HepG2 (cell line): Measurements from ENCODE around the gene PRR36. TPM values are rescaled to one million over a fixed set of nuclear protein-coding genes. Genes with fewer than 3 reads are reported as not detected.

Source experiments
- ELF1 ChIP-seq: sonication (generic); formaldehyde crosslinking; IDR thresholded peaks from 2 replicates; pipeline ENCODE4 v1.4.0; 2020; ENCODE audit warnings: missing genetic modification reagents
- GMEB1 ChIP-seq: sonication (generic); formaldehyde crosslinking; IDR thresholded peaks from 2 replicates; pipeline ENCODE4 v1.5.1; 2020; ENCODE audit warnings: missing genetic modification reagents, mild to moderate bottlenecking, borderline replicate concordance
- IRF2 ChIP-seq: IDR thresholded peaks from 2 replicates; pipeline ENCODE4 v1.6.1; 2018; ENCODE audit warnings: missing genetic modification reagents, missing compliant biosample characterization
- MEF2D ChIP-seq: sonication (generic); formaldehyde crosslinking; IDR thresholded peaks from 2 replicates; pipeline ENCODE4 v1.5.1; 2020; ENCODE audit warnings: mild to moderate bottlenecking, missing genetic modification reagents
- MEIS1 ChIP-seq: sonication (generic); formaldehyde crosslinking; IDR thresholded peaks from 2 replicates; pipeline ENCODE4 v1.9.0; 2021; ENCODE audit warnings: mild to moderate bottlenecking, missing genetic modification reagents, moderate library complexity, borderline replicate concordance
- TRAFD1 ChIP-seq: sonication (generic); formaldehyde crosslinking; IDR thresholded peaks from 2 replicates; pipeline ENCODE4 v1.5.1; 2020; ENCODE audit warnings: missing genetic modification reagents, mild to moderate bottlenecking, borderline replicate concordance
- U2AF1 ChIP-seq: fragments of 200-400 bp; formaldehyde crosslinking; optimal IDR thresholded peaks from 2 replicates; pipeline ENCODE3; 2017; ENCODE audit warnings: mild to moderate bottlenecking, low read depth, low read length
- WIZ ChIP-seq: sonication (generic); formaldehyde crosslinking; IDR thresholded peaks from 2 replicates; pipeline ENCODE4 v1.5.1; 2020; ENCODE audit warnings: mild to moderate bottlenecking, missing genetic modification reagents
- ZBTB44 ChIP-seq: sonication (generic); formaldehyde crosslinking; IDR thresholded peaks from 2 replicates; pipeline ENCODE4 v1.4.0; 2020; ENCODE audit warnings: missing genetic modification reagents
- ZBTB8A ChIP-seq: sonication (generic); formaldehyde crosslinking; IDR thresholded peaks from 2 replicates; pipeline ENCODE4 v1.4.0; 2020; ENCODE audit warnings: mild to moderate bottlenecking, low read depth, missing genetic modification reagents, borderline replicate concordance
- ZMAT5 ChIP-seq: sonication (generic); formaldehyde crosslinking; IDR thresholded peaks from 2 replicates; pipeline ENCODE4 v1.5.0; 2020; ENCODE audit warnings: mild to moderate bottlenecking, low read depth, missing genetic modification reagents, borderline replicate concordance
- ZNF460 ChIP-seq: sonication (generic); formaldehyde crosslinking; IDR thresholded peaks from 2 replicates; pipeline ENCODE4 v1.5.1; 2020; ENCODE audit warnings: missing genetic modification reagents, mild to moderate bottlenecking, borderline replicate concordance
- ZNF501 ChIP-seq: sonication (generic); formaldehyde crosslinking; IDR thresholded peaks from 2 replicates; pipeline ENCODE4 v1.5.1; 2020; ENCODE audit warnings: mild to moderate bottlenecking, moderate library complexity, missing genetic modification reagents
- ZNF768 ChIP-seq: sonication (generic); formaldehyde crosslinking; IDR thresholded peaks from 2 replicates; pipeline ENCODE4 v1.4.0; 2020; ENCODE audit warnings: missing genetic modification reagents
- ZNF773 ChIP-seq: sonication (generic); formaldehyde crosslinking; IDR thresholded peaks from 2 replicates; pipeline ENCODE4 v1.4.0; 2020; ENCODE audit warnings: missing genetic modification reagents, borderline replicate concordance
- ZNF850 ChIP-seq: sonication (generic); formaldehyde crosslinking; conservative IDR thresholded peaks from 2 replicates; pipeline ENCODE4 v1.9.0; 2021; ENCODE audit warnings: mild to moderate bottlenecking, missing genetic modification reagents
- polyA plus RNA-seq, 8 experiments: library from polyadenylated mRNA; depleted of rRNA in 3 of 8; stranded (reverse) in 7 of 8; unstranded in 1 of 8; fragments of >200 nt; fragmentation: Illumina TruSeq in 4 of 8; extraction: Trizol in 4 of 8; gene quantifications; 2 replicates each; pipeline versions ENCODE4 v1.2.1 to v1.2.3, GENCODE V29; 2011 to 2016; ENCODE audit warnings: low read depth in 4 of 8, missing spikeins in 1 of 8, mixed read lengths in 1 of 8; ENCODE audit not compliant: insufficient read depth in 1 of 8
- total RNA-seq, 5 experiments: library from RNA; depleted of rRNA; stranded (reverse); fragments of >200 nt; fragmentation: Illumina TruSeq; extraction: Trizol; gene quantifications; 2 replicates each; pipeline ENCODE4 v1.2.3, GENCODE V29; 2016; ENCODE audit warnings: low read depth in 1 of 5
- TF ChIP-seq, protein P1 (sequence below): sonication (generic); formaldehyde crosslinking; conservative IDR thresholded peaks from 2 replicates; pipeline ENCODE4 v1.8.1; 2023; ENCODE audit warnings: missing genetic modification reagents
- TF ChIP-seq, protein P2 (sequence below): sonication (generic); formaldehyde crosslinking; IDR thresholded peaks from 2 replicates; pipeline ENCODE4 v1.8.1; 2022; ENCODE audit warnings: low read depth, mild to moderate bottlenecking, missing genetic modification reagents

The PRR36 gene
- total and polyA plus RNA-seq, 2 of the 13 experiments (the other 11 are each of a cell fraction or from before 2014, with no cell fraction given) = 0.07 to 0.17 TPM

- TF ChIP-seq ZNF773 = 0 out of 2 replicates have a peak, but pooled peaks have one; percentile 81
- TF ChIP-seq ZNF501 (CRISPR knock-in tag) = peak; percentile 95
- peak; percentile 32; the same call in 1 of the 2 replicates for TF ChIP-seq ZNF768 (CRISPR knock-in tag)
- no peak for TF ChIP-seq ZNF850
- peak; percentile 12; the same call in 1 of the 2 replicates for TF ChIP-seq ZNF460 (CRISPR knock-in tag)
- peak; percentile 87 for TF ChIP-seq GMEB1 (CRISPR knock-in tag)
- peak; percentile 77 for TF ChIP-seq U2AF1
- peak; percentile 88; the same call in 1 of the 2 replicates for TF ChIP-seq MEIS1 (CRISPR knock-in tag)
- TF ChIP-seq ELF1 (CRISPR knock-in tag) = peak; percentile 74
- peak; percentile 96; the same call in 1 of the 2 replicates for TF ChIP-seq TRAFD1
- TF ChIP-seq MEF2D (CRISPR knock-in tag) = peak; percentile 81
- peak; percentile 91 for TF ChIP-seq WIZ
- TF ChIP-seq, protein P1, sequence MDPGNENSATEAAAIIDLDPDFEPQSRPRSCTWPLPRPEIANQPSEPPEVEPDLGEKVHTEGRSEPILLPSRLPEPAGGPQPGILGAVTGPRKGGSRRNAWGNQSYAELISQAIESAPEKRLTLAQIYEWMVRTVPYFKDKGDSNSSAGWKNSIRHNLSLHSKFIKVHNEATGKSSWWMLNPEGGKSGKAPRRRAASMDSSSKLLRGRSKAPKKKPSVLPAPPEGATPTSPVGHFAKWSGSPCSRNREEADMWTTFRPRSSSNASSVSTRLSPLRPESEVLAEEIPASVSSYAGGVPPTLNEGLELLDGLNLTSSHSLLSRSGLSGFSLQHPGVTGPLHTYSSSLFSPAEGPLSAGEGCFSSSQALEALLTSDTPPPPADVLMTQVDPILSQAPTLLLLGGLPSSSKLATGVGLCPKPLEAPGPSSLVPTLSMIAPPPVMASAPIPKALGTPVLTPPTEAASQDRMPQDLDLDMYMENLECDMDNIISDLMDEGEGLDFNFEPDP = no peak
- TF ChIP-seq, protein P2, sequence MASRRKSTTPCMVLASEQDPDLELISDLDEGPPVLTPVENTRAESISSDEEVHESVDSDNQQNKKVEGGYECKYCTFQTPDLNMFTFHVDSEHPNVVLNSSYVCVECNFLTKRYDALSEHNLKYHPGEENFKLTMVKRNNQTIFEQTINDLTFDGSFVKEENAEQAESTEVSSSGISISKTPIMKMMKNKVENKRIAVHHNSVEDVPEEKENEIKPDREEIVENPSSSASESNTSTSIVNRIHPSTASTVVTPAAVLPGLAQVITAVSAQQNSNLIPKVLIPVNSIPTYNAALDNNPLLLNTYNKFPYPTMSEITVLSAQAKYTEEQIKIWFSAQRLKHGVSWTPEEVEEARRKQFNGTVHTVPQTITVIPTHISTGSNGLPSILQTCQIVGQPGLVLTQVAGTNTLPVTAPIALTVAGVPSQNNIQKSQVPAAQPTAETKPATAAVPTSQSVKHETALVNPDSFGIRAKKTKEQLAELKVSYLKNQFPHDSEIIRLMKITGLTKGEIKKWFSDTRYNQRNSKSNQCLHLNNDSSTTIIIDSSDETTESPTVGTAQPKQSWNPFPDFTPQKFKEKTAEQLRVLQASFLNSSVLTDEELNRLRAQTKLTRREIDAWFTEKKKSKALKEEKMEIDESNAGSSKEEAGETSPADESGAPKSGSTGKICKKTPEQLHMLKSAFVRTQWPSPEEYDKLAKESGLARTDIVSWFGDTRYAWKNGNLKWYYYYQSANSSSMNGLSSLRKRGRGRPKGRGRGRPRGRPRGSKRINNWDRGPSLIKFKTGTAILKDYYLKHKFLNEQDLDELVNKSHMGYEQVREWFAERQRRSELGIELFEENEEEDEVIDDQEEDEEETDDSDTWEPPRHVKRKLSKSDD = no peak; the same call in 1 of the 2 replicates
- peak; percentile 94 for TF ChIP-seq IRF2 (CRISPR knock-in tag)
- TF ChIP-seq ZBTB44 = no peak
- TF ChIP-seq ZBTB8A (CRISPR knock-in tag) = no peak
- no peak for TF ChIP-seq ZMAT5 (CRISPR knock-in tag)
Measured at GRCh38 chr19:7852851-7853769, 21.1 kb downstream of the PRR36 start (continued).
